ENCODE results near the gene CARHSP1. TPM values are rescaled to one million over a fixed set of nuclear protein-coding genes. Genes with fewer than 3 reads are reported as not detected.

CARHSP1 gene
- total RNA-seq, 4 donors from 2014 or later, result 42.2 to 47.8 (median 44.2) TPM

- DNase-seq (ENCODE audit: low spot score in 2 of 2), result peak in 1 of 2 donors; percentile 21
- intact Hi-C loops (cut with DNase I; ENCODE audit: low total_unique reads), result no loop called here
- WGBS, 2 donors, result 86 to 88% methylated on average over 18 of the region's 18 CpGs
- no peak overlapping the region for H3K4me3 ChIP-seq (ENCODE audit: low read depth, poor library complexity, severe bottlenecking)
- no peak for TF ChIP-seq CTCF (IDR thresholded peaks at IDR 0.05)
- TF ChIP-seq POLR2A (IDR thresholded peaks at IDR 0.05), result no peak
Measured at GRCh38 chr16:8831871-8832716, 36.7 kb downstream of the CARHSP1 start.

DNA sequence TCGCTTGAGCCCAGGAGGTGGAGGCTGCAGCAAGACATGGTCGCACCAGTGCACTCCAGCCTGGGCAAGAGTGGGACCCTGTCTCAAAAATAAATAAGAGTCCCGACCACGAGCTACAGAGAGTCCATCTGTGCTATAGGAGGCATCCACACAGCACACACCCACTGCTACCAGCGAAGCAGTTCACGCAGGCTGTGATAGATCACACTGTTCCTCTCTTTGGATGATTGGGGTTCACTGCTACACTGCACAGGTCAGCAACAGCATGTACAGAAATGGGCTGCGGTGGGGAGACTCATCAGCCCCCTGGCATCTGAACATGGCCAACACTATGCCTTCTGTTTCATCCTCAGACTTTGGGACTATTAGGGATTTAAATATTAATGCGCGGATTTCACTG lies 37.4 kb downstream of the CARHSP1 start:
- TF ChIP-seq POLR2A (IDR thresholded peaks at IDR 0.05), result no peak
- no peak for TF ChIP-seq CTCF (IDR thresholded peaks at IDR 0.05)
- peak in 1 of 2 donors; percentile 32 for DNase-seq (ENCODE audit: low spot score in 2 of 2)
- no peak overlapping the region for H3K4me3 ChIP-seq (ENCODE audit: low read depth, poor library complexity, severe bottlenecking)
- intact Hi-C loops (cut with DNase I; ENCODE audit: low total_unique reads), result no loop called here
- WGBS, 2 donors, result 86 to 93% methylated on average over 9 of the region's 9 CpGs

GRCh38 chr16:8828541-8829165 lies 40.2 kb downstream of the CARHSP1 start:
- H3K4me3 ChIP-seq (ENCODE audit: low read depth, poor library complexity, severe bottlenecking), result no peak overlapping the region
- intact Hi-C loops (cut with DNase I; ENCODE audit: low total_unique reads), result no loop called here
- DNase-seq (ENCODE audit: low spot score in 2 of 2), result peak in 1 of 2 donors; percentile 36
- WGBS, 2 donors, result 93 to 96% methylated on average over 8 of the region's 8 CpGs
- TF ChIP-seq POLR2A (IDR thresholded peaks at IDR 0.05) (no peak), CTCF (IDR thresholded peaks at IDR 0.05) (no peak)

- TF ChIP-seq CTCF (IDR thresholded peaks at IDR 0.05), result no peak
- no peak for TF ChIP-seq POLR2A (IDR thresholded peaks at IDR 0.05)
- no peak overlapping the region for H3K4me3 ChIP-seq (ENCODE audit: low read depth, poor library complexity, severe bottlenecking)
- 75 to 76% methylated on average over 3 of the region's 3 CpGs for WGBS, 2 donors
- intact Hi-C loops (cut with DNase I; ENCODE audit: low total_unique reads), result no loop called here
- no peak for DNase-seq (ENCODE audit: low spot score in 2 of 2)
Measured at GRCh38 chr16:8826278-8826879, 42.4 kb downstream of the CARHSP1 start.

- no peak for DNase-seq (ENCODE audit: low spot score in 2 of 2)
- intact Hi-C loops (cut with DNase I; ENCODE audit: low total_unique reads), result no loop called here
- 90 to 98% methylated on average over 3 of the region's 3 CpGs for WGBS, 2 donors
- no peak overlapping the region for H3K4me3 ChIP-seq (ENCODE audit: low read depth, poor library complexity, severe bottlenecking)
- TF ChIP-seq POLR2A (IDR thresholded peaks at IDR 0.05) (no peak), CTCF (IDR thresholded peaks at IDR 0.05) (no peak)
Measured at GRCh38 chr16:8822403-8822802, 46.4 kb downstream of the CARHSP1 start.
